ENCODE data around the gene CAPS. TPM values are rescaled to one million over a fixed set of nuclear protein-coding genes. Genes with fewer than 3 reads are reported as not detected.

CAPS gene
- total RNA-seq, 1 donor from 2014 or later, result 14.4 TPM

DNA sequence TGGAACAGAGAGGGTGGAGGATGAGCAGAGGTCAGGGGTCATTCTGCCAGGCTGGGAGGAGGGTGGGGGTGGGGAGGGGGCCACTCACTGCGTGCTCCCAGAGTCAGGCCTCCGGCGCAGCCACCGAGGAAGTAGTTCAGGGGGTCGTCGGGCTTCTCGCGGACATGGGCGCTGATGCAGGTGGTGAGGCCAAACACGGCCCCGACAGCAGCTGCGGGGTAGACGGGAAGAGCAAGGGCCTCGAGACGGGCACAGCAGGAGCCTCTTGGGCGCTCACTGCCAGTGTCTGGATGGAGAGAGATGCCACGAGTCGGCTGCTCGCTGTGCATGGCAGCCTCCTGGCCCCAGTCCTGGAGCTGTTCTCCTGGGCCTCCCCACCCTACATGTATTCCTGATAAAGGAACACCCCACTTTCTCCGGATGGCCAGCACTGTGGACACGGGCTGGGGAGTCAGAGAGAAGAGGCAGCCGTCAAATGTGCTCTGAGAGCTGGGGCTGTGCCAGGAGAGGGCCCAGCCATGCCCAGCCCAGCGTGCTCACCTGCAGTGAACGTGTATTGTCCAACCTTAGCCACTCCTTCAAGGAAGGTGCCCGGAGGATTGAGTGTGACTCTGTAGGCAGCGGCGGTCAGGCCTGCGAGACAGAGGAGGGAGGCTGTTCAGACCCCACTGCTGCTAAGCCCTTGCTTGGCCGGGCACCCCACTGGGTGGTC is 17.5 kb upstream of the CAPS start:
- no peaks in the 10 kb centered on the region for H3K9me3 Mint-ChIP-seq (ENCODE audit: unreplicated experiment)
- H3K27me3 Mint-ChIP-seq (ENCODE audit: unreplicated experiment), result no peaks in the 10 kb centered on the region
- H3K27ac Mint-ChIP-seq (ENCODE audit: unreplicated experiment), result no peak overlapping the region
- H3K4me1 Mint-ChIP-seq (ENCODE audit: unreplicated experiment), result peaks cover 6% of the 10 kb centered on the region
- peaks cover 10% of the 10 kb centered on the region for H3K36me3 Mint-ChIP-seq (ENCODE audit: unreplicated experiment)
- DNase-seq (ENCODE audit: extremely low spot score, unreplicated experiment), result no peak
- H3K4me3 Mint-ChIP-seq (ENCODE audit: unreplicated experiment), result no peak overlapping the region
- TF ChIP-seq, protein P1, sequence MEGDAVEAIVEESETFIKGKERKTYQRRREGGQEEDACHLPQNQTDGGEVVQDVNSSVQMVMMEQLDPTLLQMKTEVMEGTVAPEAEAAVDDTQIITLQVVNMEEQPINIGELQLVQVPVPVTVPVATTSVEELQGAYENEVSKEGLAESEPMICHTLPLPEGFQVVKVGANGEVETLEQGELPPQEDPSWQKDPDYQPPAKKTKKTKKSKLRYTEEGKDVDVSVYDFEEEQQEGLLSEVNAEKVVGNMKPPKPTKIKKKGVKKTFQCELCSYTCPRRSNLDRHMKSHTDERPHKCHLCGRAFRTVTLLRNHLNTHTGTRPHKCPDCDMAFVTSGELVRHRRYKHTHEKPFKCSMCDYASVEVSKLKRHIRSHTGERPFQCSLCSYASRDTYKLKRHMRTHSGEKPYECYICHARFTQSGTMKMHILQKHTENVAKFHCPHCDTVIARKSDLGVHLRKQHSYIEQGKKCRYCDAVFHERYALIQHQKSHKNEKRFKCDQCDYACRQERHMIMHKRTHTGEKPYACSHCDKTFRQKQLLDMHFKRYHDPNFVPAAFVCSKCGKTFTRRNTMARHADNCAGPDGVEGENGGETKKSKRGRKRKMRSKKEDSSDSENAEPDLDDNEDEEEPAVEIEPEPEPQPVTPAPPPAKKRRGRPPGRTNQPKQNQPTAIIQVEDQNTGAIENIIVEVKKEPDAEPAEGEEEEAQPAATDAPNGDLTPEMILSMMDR (IDR thresholded peaks at IDR 0.05), result no peak

GRCh38 chr19:5897189-5897969 is 16.7 kb upstream of the CAPS start:
- Mint-ChIP-seq H3K27ac (ENCODE audit: unreplicated experiment) (no peak overlapping the region), H3K4me1 (ENCODE audit: unreplicated experiment) (peaks cover 7% of the 10 kb centered on the region), H3K36me3 (ENCODE audit: unreplicated experiment) (peaks cover 10% of the 10 kb centered on the region), H3K27me3 (ENCODE audit: unreplicated experiment) (no peaks in the 10 kb centered on the region), H3K4me3 (ENCODE audit: unreplicated experiment) (no peak overlapping the region), H3K9me3 (ENCODE audit: unreplicated experiment) (no peaks in the 10 kb centered on the region)
- DNase-seq (ENCODE audit: extremely low spot score, unreplicated experiment), result no peak
- TF ChIP-seq, protein P1 (IDR thresholded peaks at IDR 0.05), result no peak

DNA sequence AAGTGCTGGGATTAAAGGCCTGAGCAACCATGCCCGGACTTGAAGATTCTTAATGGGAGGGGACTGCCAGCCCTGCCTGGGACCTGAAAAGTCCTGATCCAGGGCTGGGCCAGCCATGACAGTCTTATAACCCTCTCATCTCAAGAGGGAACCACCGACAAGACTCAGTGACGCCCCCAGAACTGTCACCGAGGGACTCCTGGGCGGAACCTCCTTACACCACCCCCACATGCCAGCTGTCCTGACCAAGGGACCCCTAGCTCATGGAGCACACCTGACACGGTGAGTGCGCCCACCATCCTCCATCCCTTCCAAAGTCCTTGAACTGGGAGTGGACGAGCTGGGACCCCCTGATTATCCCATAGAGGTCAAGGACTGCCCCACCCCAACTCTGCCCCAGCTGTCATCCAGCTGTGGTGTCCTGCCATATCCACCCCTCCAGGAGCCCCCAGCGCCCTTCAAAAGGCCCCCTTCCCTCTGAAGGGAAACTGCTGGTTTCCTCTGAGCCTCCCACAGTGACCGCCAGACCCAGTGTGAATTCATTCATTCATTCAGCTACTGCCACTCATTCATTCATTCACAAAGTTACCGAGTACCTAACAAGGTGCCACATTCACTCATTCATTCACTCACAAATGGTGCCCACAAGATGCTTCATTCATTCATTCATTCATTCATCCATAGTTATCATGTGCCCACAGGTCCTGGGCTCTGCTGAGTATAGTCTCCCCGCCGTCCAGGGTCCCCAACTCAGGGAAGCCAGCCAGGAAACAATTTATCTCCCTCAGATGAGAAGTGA is 14.1 kb upstream of the CAPS start:
- DNase-seq (ENCODE audit: extremely low spot score, unreplicated experiment), result no peak
- H3K27me3 Mint-ChIP-seq (ENCODE audit: unreplicated experiment), result no peaks in the 10 kb centered on the region

DNA sequence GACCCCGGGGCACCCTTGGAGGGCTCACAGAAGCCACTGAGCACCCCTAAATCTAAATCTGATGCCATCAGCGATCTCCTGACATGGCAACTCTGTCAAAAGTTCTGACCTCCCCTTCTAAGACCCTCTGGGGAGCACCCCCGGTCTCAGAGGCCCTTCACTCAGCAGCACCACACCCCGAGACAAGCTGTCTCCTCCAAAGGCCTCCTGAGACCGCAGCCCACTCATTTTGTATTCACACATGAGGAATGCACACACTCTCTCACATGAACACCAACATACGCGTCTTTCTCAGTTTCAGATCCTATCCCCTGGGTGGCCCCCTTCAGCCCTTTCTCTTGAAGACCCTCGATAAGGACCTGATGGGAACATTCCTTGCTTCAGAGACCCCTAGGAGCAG is 13.1 kb upstream of the CAPS start:
- Mint-ChIP-seq H3K27ac (ENCODE audit: unreplicated experiment) (no peak overlapping the region), H3K4me1 (ENCODE audit: unreplicated experiment) (peaks cover 18% of the 10 kb centered on the region), H3K4me3 (ENCODE audit: unreplicated experiment) (no peak overlapping the region), H3K36me3 (ENCODE audit: unreplicated experiment) (peaks cover 7% of the 10 kb centered on the region), H3K27me3 (ENCODE audit: unreplicated experiment) (no peaks in the 10 kb centered on the region), H3K9me3 (ENCODE audit: unreplicated experiment) (no peaks in the 10 kb centered on the region)
- TF ChIP-seq, protein P1 (IDR thresholded peaks at IDR 0.05), result no peak
- DNase-seq (ENCODE audit: extremely low spot score, unreplicated experiment), result no peak

More for the DNA sequence above, 14.1 kb upstream of the CAPS start:
- TF ChIP-seq, protein P1 (IDR thresholded peaks at IDR 0.05), result no peak
- Mint-ChIP-seq H3K9me3 (ENCODE audit: unreplicated experiment) (no peaks in the 10 kb centered on the region), H3K36me3 (ENCODE audit: unreplicated experiment) (peaks cover 10% of the 10 kb centered on the region), H3K4me1 (ENCODE audit: unreplicated experiment) (peaks cover 14% of the 10 kb centered on the region), H3K4me3 (ENCODE audit: unreplicated experiment) (no peak overlapping the region), H3K27ac (ENCODE audit: unreplicated experiment) (no peak overlapping the region)

Data from osteocyte (in vitro differentiated cells).